ENCODE results near the gene SRR.

The SRR gene

GRCh38 chr17:2372681-2373080, 68.9 kb downstream of the SRR start:
- no peak for DNase-seq

- DNase-seq, result no peak
These were observed 69.4 kb downstream of the SRR start for GRCh38 chr17:2373179-2373578.

Data from AML-193 (cell line).